HCT116 (cell line): ENCODE data around the gene MTFR2. TPM values are rescaled to one million over a fixed set of nuclear protein-coding genes. Genes with fewer than 3 reads are reported as not detected.

Experiments used
- ATAC-seq: fragments of 200-7000 bp; cut with Tn5 transposase; 2 replicates; pipeline ENCODE4 v1.9.1; 2020; ENCODE audit warnings: mild to moderate bottlenecking, moderate library complexity
- BruUV-seq: library from RNA; stranded (reverse); fragments of 400-500 nt; replicated peaks from 2 replicates; lab custom pipeline; 2021; lab: Mats Ljungman, UMichigan
- CTCF ChIA-PET: fragments of 300-600 bp; sonication (Branson Sonifier 250); formaldehyde crosslinking; loops from one replicate; lab custom pipeline; 2021; ENCODE audit warnings: antibody characterized with exemption; lab: Charles Lee
- POLR2A ChIA-PET: fragments of 300-600, 350-600 bp; sonication (Branson Sonifier 250); formaldehyde crosslinking; loops from one replicate; lab custom pipeline; 2021; ENCODE audit warnings: antibody characterized with exemption; lab: Charles Lee
- RAD21 ChIA-PET, 2 experiments: fragments of 300-600 bp; sonication (Branson Sonifier 250); formaldehyde crosslinking; loops; one replicate each; lab custom pipeline; 2023; ENCODE audit warnings: low total read pairs in 2 of 2; ENCODE audit not compliant: uncharacterized antibody in 2 of 2, unreplicated experiment in 2 of 2, low non-redundant PET in 1 of 2; lab: Charles Lee
- DNase-seq: peaks from one replicate; pipeline ENCODE4 v3.0.0-alpha.2; 2010; ENCODE audit warnings: low read depth, low spot score
- H2AFZ ChIP-seq: fragments of 200-600 bp; shearing (Covaris generic), sonication (generic); 2 replicates; pipeline ENCODE4 v1.6.1; 2017; ENCODE audit warnings: low read depth, mixed run types, mixed read lengths, antibody characterized with exemption, low read length; ENCODE audit not compliant: poor library complexity, severe bottlenecking
- H3K27ac ChIP-seq: 2 replicates; pipeline ENCODE4 v1.5.1; 2012; ENCODE audit warnings: low read depth, low read length
- H3K27me3 ChIP-seq: fragments of 200-600 bp; sonication (generic); 2 replicates; pipeline ENCODE4 v1.6.1; 2016; ENCODE audit warnings: mixed run types, low read length, mixed read lengths; ENCODE audit not compliant: insufficient read depth
- H3K36me3 ChIP-seq, 2 experiments: fragments of 200-500 bp in 1 of 2; fragments of 200-600 bp in 1 of 2; sonication (Bioruptor generic) in 1 of 2; sonication (generic) in 1 of 2; 2 replicates each; pipeline versions ENCODE4 v1.5.1 to v1.6.1; 2014 to 2016; ENCODE audit warnings: low read length in 2 of 2, inconsistent platforms in 1 of 2, mixed read lengths in 1 of 2, mixed run types in 1 of 2; ENCODE audit not compliant: insufficient read depth in 2 of 2, control insufficient read depth in 1 of 2
- H3K4me1 ChIP-seq, 2 experiments: fragments of 200-600 bp in 1 of 2; sonication (generic) in 1 of 2; 2 replicates each; pipeline versions ENCODE4 v1.5.1 to v1.6.1; 2012 to 2017; ENCODE audit warnings: low read length in 2 of 2, inconsistent platforms in 1 of 2, mild to moderate bottlenecking in 1 of 2, mixed read lengths in 1 of 2, mixed run types in 1 of 2, moderate library complexity in 1 of 2; ENCODE audit not compliant: insufficient read depth in 2 of 2, control insufficient read depth in 1 of 2
- H3K4me2 ChIP-seq: fragments of 200-600 bp; sonication (generic); 2 replicates; pipeline ENCODE4 v1.6.1; 2017; ENCODE audit warnings: mixed run types, low read length, mixed read lengths
- H3K4me3 ChIP-seq, 2 experiments: fragments of 200-600 bp in 1 of 2; sonication (generic) in 1 of 2; replicated peaks in 1 of 2; 2 replicates each; pipeline ENCODE4 v1.5.1; 2011 to 2016; ENCODE audit warnings: low read length in 2 of 2, control low read depth in 1 of 2, low read depth in 1 of 2, mild to moderate bottlenecking in 1 of 2, mixed read lengths in 1 of 2, mixed run types in 1 of 2
- H3K79me2 ChIP-seq: fragments of 200-600 bp; sonication (generic); 2 replicates; pipeline ENCODE4 v1.6.1; 2017; ENCODE audit warnings: mild to moderate bottlenecking, mixed run types, low read length, moderate library complexity, mixed read lengths; ENCODE audit not compliant: insufficient read depth
- H3K9ac ChIP-seq: fragments of 200-600 bp; sonication (generic); 2 replicates; pipeline ENCODE4 v1.6.1; 2016; ENCODE audit warnings: low read length, mixed read lengths
- H3K9me2 ChIP-seq: fragments of 200-600 bp; sonication (generic), shearing (Covaris generic); 2 replicates; pipeline ENCODE4 v1.6.1; 2017; ENCODE audit warnings: mixed run types, mild to moderate bottlenecking, moderate library complexity; ENCODE audit not compliant: insufficient read depth
- H3K9me3 ChIP-seq, 2 experiments: fragments of 200-500 bp in 1 of 2; fragments of 200-600 bp in 1 of 2; sonication (Bioruptor generic) in 1 of 2; sonication (generic) in 1 of 2; 2 replicates each; pipeline ENCODE4 v1.6.1; 2014 to 2017; ENCODE audit warnings: low read length in 2 of 2, mixed read lengths in 2 of 2, inconsistent platforms in 1 of 2, low read depth in 1 of 2, mild to moderate bottlenecking in 1 of 2, mixed run types in 1 of 2, moderate library complexity in 1 of 2; ENCODE audit not compliant: control insufficient read depth in 1 of 2, insufficient read depth in 1 of 2
- H4K20me1 ChIP-seq: fragments of 200-600 bp; sonication (generic), shearing (Covaris generic); 2 replicates; pipeline ENCODE4 v1.6.1; 2017; ENCODE audit warnings: mixed run types, mild to moderate bottlenecking, moderate library complexity; ENCODE audit not compliant: insufficient read depth
- EZH2phosphoT487 ChIP-seq: fragments of 200-600 bp; IDR thresholded peaks from 2 replicates; pipeline ENCODE4 v1.6.1; 2018; ENCODE audit warnings: antibody characterized with exemption, borderline replicate concordance
- RAD21 ChIP-seq: IDR thresholded peaks from 2 replicates; pipeline ENCODE4 v1.6.1; 2012; ENCODE audit warnings: low read depth, mild to moderate bottlenecking
- SRF ChIP-seq: IDR thresholded peaks from 2 replicates; pipeline ENCODE4 v1.6.1; 2012; ENCODE audit warnings: low read depth
- ZNF274 ChIP-seq: fragments of 200-500 bp; sonication (Bioruptor generic); IDR thresholded peaks from 2 replicates; pipeline ENCODE4 v1.6.1; 2014; ENCODE audit warnings: mild to moderate bottlenecking, low read depth, low read length, inconsistent platforms
- intact Hi-C: fragments of 100-400 bp; cut with micrococcal nuclease; formaldehyde crosslinking; loops from 2 replicates; pipeline ENCODE4 v1.10.0; 2022
- total RNA-seq: library from RNA; stranded (reverse); gene quantifications from one replicate; pipeline ENCODE4 v1.2.1, GENCODE V29; 2021; ENCODE audit not compliant: unreplicated experiment
- TF ChIP-seq, protein P1 (sequence below): IDR thresholded peaks from 2 replicates; pipeline ENCODE4 v1.6.1; 2012
- TF ChIP-seq, protein P2 (sequence below): IDR thresholded peaks from 2 replicates; pipeline ENCODE4 v1.6.1; 2012; ENCODE audit warnings: low read depth
- TF ChIP-seq, protein P3 (sequence below), 3 experiments: fragments of 200-600 bp in 1 of 3; sonication (generic) in 1 of 3; IDR thresholded peaks in 2 of 3; conservative IDR thresholded peaks in 1 of 3; 2 replicates each; pipeline ENCODE4 v1.5.1; 2012 to 2017; ENCODE audit warnings: low read depth in 2 of 3, low read length in 2 of 3, antibody characterized with exemption in 1 of 3, borderline replicate concordance in 1 of 3, control low read depth in 1 of 3, mild to moderate bottlenecking in 1 of 3, mixed read lengths in 1 of 3, mixed run types in 1 of 3, moderate library complexity in 1 of 3; ENCODE audit not compliant: insufficient read depth in 1 of 3

MTFR2 gene
- total RNA-seq, 1 experiment from 2014 or later, result 13.2 TPM

DNA sequence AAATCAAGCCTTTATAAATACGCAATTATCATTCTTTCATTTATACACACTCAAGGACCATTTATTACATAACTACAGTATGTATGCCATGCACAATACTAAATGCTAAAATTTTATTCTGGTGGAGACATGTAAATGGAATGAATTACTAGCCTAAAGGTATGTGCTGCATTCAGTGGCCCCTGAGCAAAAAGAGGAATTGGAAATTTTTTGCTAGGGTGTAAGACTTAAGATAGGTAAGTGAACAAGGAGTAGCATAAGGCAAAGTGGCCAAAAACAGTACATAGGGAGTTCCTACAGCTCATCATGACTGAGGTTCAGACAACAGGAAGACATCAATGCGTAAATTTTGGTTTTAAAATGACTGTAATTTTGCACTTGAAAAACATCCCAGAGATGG is 2.3 kb upstream of the MTFR2 start:
- BruUV-seq, result no TSS peak
- CTCF ChIA-PET, result interaction anchor here (2.2 kb wide), 1 partner anchor 298 kb away, joined by 6 read pairs; the partner anchor contains the start of gene MAP7

More for the DNA sequence above, 2.3 kb upstream of the MTFR2 start:
- peaks cover 7 to 8% of the 10 kb centered on the region in 2 experiments; a peak in 3 of 4 replicates for H3K36me3 ChIP-seq
- H3K4me2 ChIP-seq, result no peak overlapping the region
- H3K27ac ChIP-seq, result no peak overlapping the region
- H3K4me3 ChIP-seq, result no peak overlapping the region
- DNase-seq (no peak), ATAC-seq (no peak)
- no peaks in the 10 kb centered on the region for H3K27me3 ChIP-seq
- no peaks in the 10 kb centered on the region for H3K9me2 ChIP-seq
- TF ChIP-seq, protein P1, sequence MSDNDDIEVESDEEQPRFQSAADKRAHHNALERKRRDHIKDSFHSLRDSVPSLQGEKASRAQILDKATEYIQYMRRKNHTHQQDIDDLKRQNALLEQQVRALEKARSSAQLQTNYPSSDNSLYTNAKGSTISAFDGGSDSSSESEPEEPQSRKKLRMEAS, result no peak
- TF ChIP-seq SRF (no peak), EZH2phosphoT487 (no peak), ZNF274 (no peak), RAD21 (no peak)
- TF ChIP-seq, protein P2, sequence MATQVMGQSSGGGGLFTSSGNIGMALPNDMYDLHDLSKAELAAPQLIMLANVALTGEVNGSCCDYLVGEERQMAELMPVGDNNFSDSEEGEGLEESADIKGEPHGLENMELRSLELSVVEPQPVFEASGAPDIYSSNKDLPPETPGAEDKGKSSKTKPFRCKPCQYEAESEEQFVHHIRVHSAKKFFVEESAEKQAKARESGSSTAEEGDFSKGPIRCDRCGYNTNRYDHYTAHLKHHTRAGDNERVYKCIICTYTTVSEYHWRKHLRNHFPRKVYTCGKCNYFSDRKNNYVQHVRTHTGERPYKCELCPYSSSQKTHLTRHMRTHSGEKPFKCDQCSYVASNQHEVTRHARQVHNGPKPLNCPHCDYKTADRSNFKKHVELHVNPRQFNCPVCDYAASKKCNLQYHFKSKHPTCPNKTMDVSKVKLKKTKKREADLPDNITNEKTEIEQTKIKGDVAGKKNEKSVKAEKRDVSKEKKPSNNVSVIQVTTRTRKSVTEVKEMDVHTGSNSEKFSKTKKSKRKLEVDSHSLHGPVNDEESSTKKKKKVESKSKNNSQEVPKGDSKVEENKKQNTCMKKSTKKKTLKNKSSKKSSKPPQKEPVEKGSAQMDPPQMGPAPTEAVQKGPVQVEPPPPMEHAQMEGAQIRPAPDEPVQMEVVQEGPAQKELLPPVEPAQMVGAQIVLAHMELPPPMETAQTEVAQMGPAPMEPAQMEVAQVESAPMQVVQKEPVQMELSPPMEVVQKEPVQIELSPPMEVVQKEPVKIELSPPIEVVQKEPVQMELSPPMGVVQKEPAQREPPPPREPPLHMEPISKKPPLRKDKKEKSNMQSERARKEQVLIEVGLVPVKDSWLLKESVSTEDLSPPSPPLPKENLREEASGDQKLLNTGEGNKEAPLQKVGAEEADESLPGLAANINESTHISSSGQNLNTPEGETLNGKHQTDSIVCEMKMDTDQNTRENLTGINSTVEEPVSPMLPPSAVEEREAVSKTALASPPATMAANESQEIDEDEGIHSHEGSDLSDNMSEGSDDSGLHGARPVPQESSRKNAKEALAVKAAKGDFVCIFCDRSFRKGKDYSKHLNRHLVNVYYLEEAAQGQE, result no peak
- TF ChIP-seq, protein P3, sequence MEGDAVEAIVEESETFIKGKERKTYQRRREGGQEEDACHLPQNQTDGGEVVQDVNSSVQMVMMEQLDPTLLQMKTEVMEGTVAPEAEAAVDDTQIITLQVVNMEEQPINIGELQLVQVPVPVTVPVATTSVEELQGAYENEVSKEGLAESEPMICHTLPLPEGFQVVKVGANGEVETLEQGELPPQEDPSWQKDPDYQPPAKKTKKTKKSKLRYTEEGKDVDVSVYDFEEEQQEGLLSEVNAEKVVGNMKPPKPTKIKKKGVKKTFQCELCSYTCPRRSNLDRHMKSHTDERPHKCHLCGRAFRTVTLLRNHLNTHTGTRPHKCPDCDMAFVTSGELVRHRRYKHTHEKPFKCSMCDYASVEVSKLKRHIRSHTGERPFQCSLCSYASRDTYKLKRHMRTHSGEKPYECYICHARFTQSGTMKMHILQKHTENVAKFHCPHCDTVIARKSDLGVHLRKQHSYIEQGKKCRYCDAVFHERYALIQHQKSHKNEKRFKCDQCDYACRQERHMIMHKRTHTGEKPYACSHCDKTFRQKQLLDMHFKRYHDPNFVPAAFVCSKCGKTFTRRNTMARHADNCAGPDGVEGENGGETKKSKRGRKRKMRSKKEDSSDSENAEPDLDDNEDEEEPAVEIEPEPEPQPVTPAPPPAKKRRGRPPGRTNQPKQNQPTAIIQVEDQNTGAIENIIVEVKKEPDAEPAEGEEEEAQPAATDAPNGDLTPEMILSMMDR (IDR thresholded peaks at IDR 0.05 in 2 of 3, conservative IDR thresholded peaks at IDR 0.05 in 1 of 3; ENCODE audit: borderline replicate concordance in 1 of 3, insufficient read depth in 1 of 3, low read depth in 2 of 3, low read length in 2 of 3), result no peak
- H3K79me2 ChIP-seq, result peaks cover 28% of the 10 kb centered on the region
- no peaks in the 10 kb centered on the region for H3K9me3 ChIP-seq
- no peak overlapping the region for H2AFZ ChIP-seq
- H3K4me1 ChIP-seq, result peaks cover 3 to 16% of the 10 kb centered on the region in 2 experiments
- H4K20me1 ChIP-seq, result peaks cover 8% of the 10 kb centered on the region; the same call in 1 of the 2 replicates
- ChIA-PET RAD21 (no interaction called here), POLR2A (interaction anchor here (4.6 kb wide), 1 partner anchor 37 kb away, joined by 31 read pairs; the partner anchor contains the start of gene BCLAF1)
- no peak overlapping the region for H3K9ac ChIP-seq
- intact Hi-C loops, result no loop called here
